Suppressor macrophage (primary cell): ENCODE data around the gene MTMR3.

Experiments used
- DNase-seq, 4 experiments: peaks; one replicate each; pipeline ENCODE4 v3.0.0-alpha.2; 2020 to 2022

Gene MTMR3

GRCh38 chr22:29870574-29870973, 12.4 kb upstream of the MTMR3 start:
- no peak for DNase-seq

GRCh38 chr22:29871684-29872083, 11.3 kb upstream of the MTMR3 start:
- no peak for DNase-seq

DNA sequence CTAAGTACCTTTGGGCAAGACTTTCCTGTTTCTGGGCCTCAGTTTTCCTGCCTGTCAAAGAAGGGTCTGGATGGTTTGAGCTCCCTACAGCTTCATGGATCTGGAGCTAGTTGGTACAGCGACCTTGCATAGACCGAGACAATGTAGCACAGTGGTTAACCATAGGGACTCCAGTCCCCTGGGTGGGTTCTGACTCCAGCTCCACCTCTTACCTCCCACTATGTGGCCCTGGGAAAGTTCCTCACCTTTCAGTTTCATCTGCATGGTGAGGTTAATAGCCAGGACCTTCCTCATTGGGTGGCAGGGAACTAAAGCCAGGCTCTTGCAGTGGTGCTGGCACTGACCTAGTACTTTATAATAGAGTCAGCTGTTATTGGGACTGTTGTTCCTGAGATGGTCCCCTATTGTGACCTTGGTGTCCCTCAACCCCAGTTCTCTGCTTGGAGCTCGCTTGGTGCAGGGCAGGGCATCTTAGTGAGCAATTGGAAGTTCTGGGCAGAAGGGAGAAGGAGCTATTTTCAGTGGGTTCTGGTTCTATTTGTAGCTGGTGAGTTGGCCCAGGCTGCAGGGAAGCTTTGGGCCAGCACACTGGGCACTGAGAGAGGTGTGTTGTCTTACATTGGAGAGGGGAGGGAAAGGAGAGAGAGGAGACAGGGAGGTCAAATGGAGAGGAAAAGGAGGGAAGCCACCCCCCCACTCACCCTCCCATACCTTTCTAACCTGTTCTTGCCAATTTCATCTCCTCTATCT, 10.7 kb upstream of the MTMR3 start:
- DNase-seq, result no peak

- peak; percentile 70 to 85 (median 80) for DNase-seq
Observed at GRCh38 chr22:29872989-29873388, 10.0 kb upstream of the MTMR3 start.

DNA sequence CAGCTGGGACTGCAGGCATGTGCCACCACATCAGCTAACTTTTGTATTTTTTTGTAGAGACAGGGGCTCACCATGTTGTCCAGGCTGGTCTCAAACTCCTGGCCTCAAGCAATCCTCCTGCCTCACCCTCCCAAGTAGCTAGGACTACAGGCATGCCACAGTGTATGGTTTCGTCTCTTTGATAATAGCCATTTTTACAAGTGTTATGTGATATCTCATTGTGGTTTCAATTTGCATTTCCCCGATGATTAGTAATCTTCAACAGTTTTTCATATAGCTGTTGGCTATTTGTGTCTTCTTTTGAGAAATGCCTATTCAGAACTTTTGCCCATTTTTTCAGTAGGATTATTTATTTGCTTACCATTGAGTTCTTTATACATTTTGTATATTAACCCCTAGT, 9.0 kb upstream of the MTMR3 start:
- no peak for DNase-seq

DNA sequence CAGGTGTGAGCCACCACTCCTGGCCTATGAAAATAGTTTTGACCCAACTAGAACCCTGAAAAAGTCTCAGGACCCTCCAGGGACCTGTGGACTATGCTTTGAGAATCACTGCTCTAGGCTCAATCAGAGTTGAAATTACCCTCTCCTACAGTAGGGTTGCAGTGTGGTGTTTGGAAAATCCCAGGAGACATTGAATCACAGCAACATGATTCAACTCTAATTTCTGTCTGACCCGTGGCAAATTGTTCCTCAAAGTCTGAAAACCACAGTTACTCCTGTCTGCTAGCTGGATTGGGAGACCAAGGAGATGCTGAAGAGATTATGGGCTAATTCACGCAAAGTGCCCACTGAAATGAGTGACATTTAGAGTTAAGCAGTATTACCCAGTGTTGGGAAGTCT, 5.4 kb upstream of the MTMR3 start:
- DNase-seq, result peak; percentile 21 to 53 (median 42)

DNA sequence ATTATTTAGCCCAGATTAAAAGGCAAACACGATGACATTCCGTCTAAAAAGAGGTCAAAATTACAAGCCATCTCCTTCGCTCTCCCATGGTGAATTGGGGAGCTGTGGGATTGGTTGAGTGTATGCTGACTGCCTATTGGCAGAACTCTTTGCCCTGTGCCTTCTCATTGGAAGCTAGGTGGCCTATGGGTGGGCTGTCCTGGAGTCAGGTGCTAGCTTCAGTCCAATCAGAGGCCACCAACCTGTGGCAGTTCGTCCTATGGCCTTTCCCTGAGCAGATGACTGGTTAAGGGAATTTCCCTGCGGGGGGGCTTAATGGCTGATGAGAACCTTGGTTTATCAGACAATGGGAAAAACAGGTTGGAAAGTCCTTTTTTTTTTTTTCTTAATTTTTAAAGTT, 3.2 kb upstream of the MTMR3 start:
- DNase-seq, result no peak

GRCh38 chr22:29882716-29883044, 294 bp upstream of the MTMR3 start:
- no peak for DNase-seq

- DNase-seq, result peak in 1 of 4 experiments; percentile 38
Observed at GRCh38 chr22:29883775-29884097, 762 bp downstream of the MTMR3 start.

GRCh38 chr22:29885610-29886009, 2.6 kb downstream of the MTMR3 start:
- DNase-seq, result no peak

DNA sequence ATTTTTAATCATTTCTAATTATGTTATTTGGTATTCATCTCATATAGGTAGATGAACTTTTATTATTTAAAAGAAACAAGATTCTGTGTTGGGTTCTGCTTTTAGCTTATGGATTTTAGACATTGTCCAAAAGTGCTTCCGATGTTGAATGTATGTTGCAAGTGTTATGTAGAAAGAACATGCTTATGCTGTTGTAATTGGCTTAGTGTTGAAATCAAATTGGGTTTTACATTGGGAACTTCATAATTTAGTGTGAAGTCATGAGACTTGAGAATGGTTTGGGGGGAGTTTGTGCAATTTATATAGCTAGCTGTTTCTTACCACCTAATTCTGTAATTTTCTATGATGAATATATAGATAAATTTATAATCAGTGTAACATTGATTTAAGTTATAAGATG, 3.6 kb downstream of the MTMR3 start:
- peak; percentile 21 to 86 (median 56) for DNase-seq

GRCh38 chr22:29887358-29887757, 4.4 kb downstream of the MTMR3 start:
- peak in 1 of 4 experiments; percentile 6 for DNase-seq

DNA sequence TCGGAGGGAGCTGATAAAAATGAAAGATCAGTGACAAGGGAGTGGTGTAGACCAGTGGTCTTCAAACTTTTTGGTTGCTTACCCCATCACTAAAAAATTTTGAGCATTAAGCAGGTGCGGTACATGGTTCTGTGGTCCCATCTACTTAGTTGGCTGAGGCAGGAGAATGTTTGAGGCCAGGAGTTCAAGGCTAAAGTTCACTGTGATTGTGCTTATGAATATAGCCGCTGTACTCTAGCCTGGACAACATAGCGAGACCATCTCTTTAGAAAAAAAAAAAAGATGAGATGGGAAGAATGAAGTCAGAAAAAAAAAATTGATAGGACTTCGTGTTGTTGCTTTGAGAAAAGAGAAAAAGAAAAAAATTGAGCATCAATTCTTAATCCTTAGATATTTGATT, 7.8 kb downstream of the MTMR3 start:
- DNase-seq, result no peak

DNA sequence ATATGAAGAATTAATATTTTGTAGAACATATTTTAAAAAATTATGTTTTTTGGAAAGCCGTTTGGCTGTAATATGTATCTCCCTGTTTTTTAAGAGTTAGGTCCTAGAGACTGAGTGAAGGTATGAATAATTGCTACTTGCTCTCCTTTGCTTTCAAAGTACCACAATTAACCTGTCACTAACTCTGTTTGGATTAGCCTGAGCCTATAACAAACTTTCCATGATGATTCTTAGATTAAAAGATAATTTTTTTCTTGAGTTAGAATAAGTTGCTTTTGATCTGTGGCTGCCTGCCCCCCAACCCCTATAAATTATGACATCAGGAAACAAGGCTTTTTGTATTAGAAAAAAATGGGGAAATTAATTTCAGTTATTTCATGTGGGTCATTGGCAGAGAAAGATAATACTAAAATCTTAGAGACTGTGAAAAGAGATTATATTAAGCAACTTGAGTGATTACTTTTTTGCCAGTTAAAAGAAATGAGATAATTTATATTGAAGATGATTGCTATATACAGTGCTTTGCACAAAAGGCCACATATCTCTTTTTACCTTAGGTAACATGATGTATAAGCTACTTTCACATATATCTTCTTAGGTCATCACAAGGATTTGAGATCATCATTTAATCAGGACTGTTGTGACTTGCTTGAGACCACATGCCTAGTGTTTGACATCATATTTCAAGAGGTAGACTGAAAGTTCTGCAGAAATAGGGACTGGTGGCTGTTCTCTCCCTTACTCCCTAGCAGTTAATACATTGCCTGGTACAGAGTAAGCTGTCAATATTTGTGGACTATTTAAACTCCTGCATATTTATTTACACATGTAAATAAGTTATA, 9.6 kb downstream of the MTMR3 start:
- no peak for DNase-seq

GRCh38 chr22:29901354-29901753, 18.4 kb downstream of the MTMR3 start:
- peak; percentile 48 to 80 (median 66) for DNase-seq

DNA sequence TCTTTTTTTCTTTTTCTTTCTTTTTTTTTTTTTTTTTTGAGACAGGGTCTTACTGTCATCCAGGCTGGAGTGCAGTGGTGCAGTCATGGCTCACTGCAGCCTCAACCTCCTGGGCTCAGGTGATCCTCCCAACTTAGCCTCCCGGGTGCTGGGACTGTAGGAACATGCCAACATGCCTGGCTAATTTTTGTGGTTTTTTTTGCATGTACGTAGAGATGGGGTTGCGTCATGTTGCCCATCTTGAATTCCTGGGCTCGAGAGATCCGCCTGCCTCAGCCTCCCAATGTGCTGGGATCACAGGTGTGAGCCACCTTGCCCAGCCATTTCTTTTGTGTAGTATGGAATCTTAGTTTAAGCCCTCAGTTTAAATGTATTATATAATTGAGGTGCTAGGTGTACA, 20.4 kb downstream of the MTMR3 start:
- DNase-seq, result no peak

DNA sequence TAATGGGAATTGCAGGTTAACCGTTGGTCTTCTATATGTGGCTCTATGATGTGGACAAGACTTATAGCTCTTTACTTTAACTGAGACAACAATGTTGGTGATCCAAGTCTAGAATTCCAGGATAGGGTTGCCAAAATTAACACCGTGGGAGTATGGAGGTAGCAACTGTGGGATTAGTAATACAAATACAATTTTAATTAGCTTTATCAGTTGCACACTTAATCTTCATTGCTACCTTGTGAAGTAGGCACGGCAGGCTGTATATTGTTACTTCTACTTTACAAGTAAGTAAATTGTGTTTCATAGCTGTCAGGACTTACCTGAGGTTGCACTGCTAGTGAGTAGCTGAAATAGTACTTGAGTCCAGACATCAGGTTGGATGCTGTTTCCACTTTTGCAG, 21.0 kb downstream of the MTMR3 start:
- no peak for DNase-seq

GRCh38 chr22:29907753-29908515, 25.0 kb downstream of the MTMR3 start:
- DNase-seq, result peak; percentile 70 to 83 (median 78)

DNA sequence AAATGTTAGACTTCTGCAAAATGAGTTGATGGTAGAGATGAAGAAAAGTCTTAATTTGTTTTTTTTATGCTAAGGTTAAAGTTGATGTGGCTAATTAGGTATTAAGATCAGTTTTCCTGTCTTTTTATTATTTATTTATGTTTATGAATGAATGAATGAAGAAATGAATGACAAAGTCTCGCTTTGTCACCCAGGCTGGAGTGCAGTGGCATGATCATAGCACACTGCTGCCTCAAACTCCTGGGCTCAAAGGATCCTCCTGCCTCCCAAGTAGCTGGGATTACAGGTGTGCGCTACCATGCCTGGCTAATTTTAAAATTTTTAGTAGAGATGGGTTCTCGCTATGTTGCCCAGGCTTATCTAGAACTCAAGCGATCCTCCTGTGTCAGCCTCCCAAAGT, 29.2 kb downstream of the MTMR3 start:
- DNase-seq, result no peak

DNA sequence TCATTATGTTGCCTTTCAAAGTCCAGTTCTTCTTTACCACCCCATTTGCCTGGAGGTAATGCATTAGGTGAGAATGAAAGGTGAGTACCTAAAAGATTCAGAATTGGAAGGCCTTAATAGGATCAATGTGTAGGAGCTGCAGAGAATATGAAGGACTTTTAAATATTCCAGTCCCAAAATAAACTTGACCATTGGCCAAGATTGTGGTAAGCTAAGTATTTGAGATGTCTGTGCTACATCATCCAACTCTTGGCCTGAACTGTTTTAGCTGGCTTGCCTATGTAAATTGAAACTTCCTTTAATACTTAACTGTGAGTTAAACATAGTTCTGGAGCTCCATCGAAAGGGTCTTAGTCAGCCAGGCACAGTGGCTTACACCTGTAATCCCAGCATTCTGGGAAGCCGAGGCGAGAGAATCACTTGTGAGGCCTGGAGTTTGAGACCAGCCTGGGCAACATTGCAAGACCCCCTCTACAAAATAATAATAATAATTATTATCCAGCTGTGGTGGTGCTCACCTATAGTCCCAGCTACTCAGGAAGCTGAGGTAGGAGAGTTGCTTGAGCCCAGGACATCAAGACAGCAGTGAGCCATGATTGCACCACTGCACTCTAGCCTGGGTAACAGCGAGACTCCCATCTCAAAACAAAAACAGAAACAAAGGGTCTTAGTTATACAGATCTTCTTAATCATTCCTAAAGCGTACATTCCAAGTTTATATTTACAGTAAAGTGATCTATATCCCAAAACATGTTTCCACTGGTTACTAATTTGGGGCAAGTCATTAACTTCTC, 29.8 kb downstream of the MTMR3 start:
- no peak for DNase-seq

- peak in 2 of 4 experiments; percentile 47 to 59 for DNase-seq
Observed at GRCh38 chr22:29914165-29914564, 31.2 kb downstream of the MTMR3 start.

DNA sequence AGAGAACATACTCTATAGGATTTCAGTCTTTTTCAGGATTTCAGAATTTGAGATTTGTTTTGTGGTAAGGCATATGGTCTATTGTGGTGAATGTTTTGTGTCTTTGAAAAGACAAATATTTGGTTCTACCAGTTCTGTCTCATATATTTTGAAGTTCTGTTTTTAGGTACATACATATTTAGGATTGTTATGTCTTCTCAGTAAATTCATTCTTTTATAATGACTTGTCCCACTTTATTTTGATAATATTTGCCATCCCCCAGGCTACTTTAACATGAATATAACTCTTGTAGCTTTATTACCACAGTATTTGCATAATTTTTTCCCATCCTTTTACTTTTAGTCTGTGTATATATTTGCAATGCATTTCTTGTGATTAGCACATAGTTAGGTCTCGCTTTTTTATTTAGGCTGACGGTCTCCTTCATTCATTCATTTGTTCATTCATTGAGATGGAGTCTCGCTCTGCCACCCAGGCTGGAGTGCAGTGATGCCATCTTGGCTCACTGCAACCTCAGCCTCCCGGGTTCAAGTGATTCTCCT, 32.1 kb downstream of the MTMR3 start:
- no peak for DNase-seq
